ENCODE results near the gene PLEKHA6. TPM values are rescaled to one million over a fixed set of nuclear protein-coding genes. Genes with fewer than 3 reads are reported as not detected.
A peak's percentile ranks its signal among the peaks of the same experiment; 100 is the strongest.

The PLEKHA6 gene
- total and polyA plus RNA-seq, 2 of the 4 experiments (the other 2 are of a cell fraction), result 8.2 to 19.9 TPM

DNA sequence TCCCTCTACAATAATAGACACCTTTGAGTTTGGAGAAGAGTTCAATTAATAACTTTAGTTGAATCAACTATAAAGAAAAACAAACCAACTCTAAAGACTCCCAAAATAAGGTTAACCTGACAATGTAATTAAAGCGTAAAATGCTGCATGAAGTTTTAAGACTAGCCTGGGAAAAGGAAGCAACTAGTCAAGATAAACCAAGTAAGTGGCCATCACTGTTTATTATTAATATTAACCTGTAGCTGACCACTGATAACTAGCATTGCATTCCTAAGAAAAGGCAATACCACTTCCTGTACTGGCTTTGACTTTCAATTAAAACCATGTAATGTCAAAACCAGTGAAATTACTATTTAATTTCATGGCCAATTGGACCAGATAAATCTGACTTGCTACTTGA is 48.9 kb upstream of the PLEKHA6 start:
- peaks cover 9% of the 10 kb centered on the region for H3K36me3 ChIP-seq (ENCODE audit: control insufficient read depth, insufficient read depth, low read length)
- no TSS peak for BruUV-seq (replicated peaks)

More for the DNA sequence above, 48.9 kb upstream of the PLEKHA6 start:
- H3K9me1 ChIP-seq (ENCODE audit: insufficient read depth, low read length), result no peaks in the 10 kb centered on the region
- no peaks in the 10 kb centered on the region for H3K9me3 ChIP-seq (ENCODE audit: control insufficient read depth, insufficient read depth, low read length)
- no peak overlapping the region for H3K4ac ChIP-seq (ENCODE audit: low read depth, low read length)
- no peak overlapping the region for H2AK9ac ChIP-seq (replicated peaks; ENCODE audit: low read depth, low read length, poor library complexity)
- H3K4me3 ChIP-seq (ENCODE audit: insufficient read depth, low read depth, low read length), result peak overlapping the region; percentile 85
- no peak overlapping the region for H3K14ac ChIP-seq (replicated peaks; ENCODE audit: low read depth, low read length)
- H4K5ac ChIP-seq (ENCODE audit: low read depth, low read length), result no peak overlapping the region
- H3K27me3 ChIP-seq (ENCODE audit: control insufficient read depth, insufficient read depth, low read length), result no peaks in the 10 kb centered on the region
- in situ Hi-C loops (cut with MboI; ENCODE audit: low sequenced_read_pairs) (no loop called here), dilution Hi-C loops (cut with HindIII; ENCODE audit: low sequenced_read_pairs, unreplicated experiment) (no loop called here), intact Hi-C loops (cut with micrococcal nuclease) (loop anchor here (1.0 kb wide), 2 partner anchors 38 to 95 kb away; no protein-coding TSS in a partner anchor)
- no peak overlapping the region for H3K27ac ChIP-seq (ENCODE audit: insufficient read depth, low read length)
- H2BK5ac ChIP-seq (ENCODE audit: low read depth, low read length, poor library complexity, severe bottlenecking), result no peak overlapping the region
- H2BK15ac ChIP-seq (ENCODE audit: low read depth, low read length), result no peak overlapping the region
- no peak for DNase-seq
- H2BK20ac ChIP-seq (ENCODE audit: low read depth, low read length), result no peak overlapping the region
- H3K9ac ChIP-seq (ENCODE audit: low read depth, low read length), result peak overlapping the region; percentile 98; the same call in 1 of the 2 replicates
- peaks cover 78% of the 10 kb centered on the region for H4K20me1 ChIP-seq (ENCODE audit: insufficient read depth, low read length)
- H2BK120ac ChIP-seq (ENCODE audit: low read depth, low read length), result no peak overlapping the region
- TF ChIP-seq CHD1 (IDR thresholded peaks at IDR 0.05; ENCODE audit: low read depth, low read length), result no peak
- TF ChIP-seq, protein P1, sequence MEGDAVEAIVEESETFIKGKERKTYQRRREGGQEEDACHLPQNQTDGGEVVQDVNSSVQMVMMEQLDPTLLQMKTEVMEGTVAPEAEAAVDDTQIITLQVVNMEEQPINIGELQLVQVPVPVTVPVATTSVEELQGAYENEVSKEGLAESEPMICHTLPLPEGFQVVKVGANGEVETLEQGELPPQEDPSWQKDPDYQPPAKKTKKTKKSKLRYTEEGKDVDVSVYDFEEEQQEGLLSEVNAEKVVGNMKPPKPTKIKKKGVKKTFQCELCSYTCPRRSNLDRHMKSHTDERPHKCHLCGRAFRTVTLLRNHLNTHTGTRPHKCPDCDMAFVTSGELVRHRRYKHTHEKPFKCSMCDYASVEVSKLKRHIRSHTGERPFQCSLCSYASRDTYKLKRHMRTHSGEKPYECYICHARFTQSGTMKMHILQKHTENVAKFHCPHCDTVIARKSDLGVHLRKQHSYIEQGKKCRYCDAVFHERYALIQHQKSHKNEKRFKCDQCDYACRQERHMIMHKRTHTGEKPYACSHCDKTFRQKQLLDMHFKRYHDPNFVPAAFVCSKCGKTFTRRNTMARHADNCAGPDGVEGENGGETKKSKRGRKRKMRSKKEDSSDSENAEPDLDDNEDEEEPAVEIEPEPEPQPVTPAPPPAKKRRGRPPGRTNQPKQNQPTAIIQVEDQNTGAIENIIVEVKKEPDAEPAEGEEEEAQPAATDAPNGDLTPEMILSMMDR (conservative IDR thresholded peaks at IDR 0.05; ENCODE audit: low read depth, low read length), result no peak
- H3K56ac ChIP-seq (ENCODE audit: extremely low read depth, insufficient read depth, low read length), result no peak overlapping the region
- ChIA-PET POLR2A (ENCODE audit: unreplicated experiment) (no interaction called here), CTCF (interaction anchor here (1.5 kb wide), 1 partner anchor 94 kb away, joined by 5 read pairs; no protein-coding TSS in a partner anchor)
- H3K79me1 ChIP-seq (ENCODE audit: low read depth in 1 of 2, low read length in 2 of 2), result peaks cover 0 to 27% of the 10 kb centered on the region in 2 experiments; a peak in 2 of 4 replicates
- no peak overlapping the region for H4K8ac ChIP-seq (ENCODE audit: low read depth in 2 of 2, low read length in 2 of 2)
- ATAC-seq (ENCODE audit: low read depth), result no peak
- peak overlapping the region; percentile 21; the same call in 1 of the 2 replicates for H3K23ac ChIP-seq (ENCODE audit: low read depth, low read length)
- no peak overlapping the region for H2AFZ ChIP-seq (replicated peaks; ENCODE audit: low read length, poor library complexity)
- no CpG with 5 or more reads among the region's 1 CpG for WGBS, 2 experiments (ENCODE audit: extremely low coverage in 2 of 2, insufficient read length in 1 of 2)
- no peaks in the 10 kb centered on the region for H3K4me1 ChIP-seq (ENCODE audit: control insufficient read depth, insufficient read depth, low read length)
- H4K91ac ChIP-seq (ENCODE audit: insufficient read depth, low read depth, low read length), result no peak overlapping the region
- peak overlapping the region; percentile 94 for H3K4me2 ChIP-seq (ENCODE audit: low read depth, low read length)
- H3K18ac ChIP-seq (ENCODE audit: low read depth, low read length), result no peak overlapping the region
- H2AK5ac ChIP-seq (ENCODE audit: low read depth, low read length), result no peak overlapping the region

Measured in IMR-90 (cell line).